Measurements from ENCODE around the gene CREBBP. TPM values are rescaled to one million over a fixed set of nuclear protein-coding genes. Genes with fewer than 3 reads are reported as not detected.

Gene CREBBP
- polyA plus RNA-seq, 1 donor (not counting 4 experiments of a cell fraction or from before 2014, with no cell fraction given) = 5.0 TPM

- Histone ChIP-seq H3K27me3 (ENCODE audit: control insufficient read depth, extremely low read depth, insufficient read depth, low read length) (no peaks in the 10 kb centered on the region), H3K4me1 (ENCODE audit: control insufficient read depth, extremely low read depth, insufficient read depth, low read length) (no peaks in the 10 kb centered on the region), H4K20me1 (ENCODE audit: control insufficient read depth, extremely low read depth, insufficient read depth, low read length) (no peaks in the 10 kb centered on the region), H3K36me3 (ENCODE audit: control insufficient read depth in 2 of 2, extremely low read depth in 1 of 2, insufficient read depth in 2 of 2, low read length in 2 of 2) (peaks cover 11 to 20% of the 10 kb centered on the region in 2 experiments), H3K79me2 (ENCODE audit: control insufficient read depth, insufficient read depth, low read length) (peaks cover 3% of the 10 kb centered on the region), H2AFZ (ENCODE audit: control insufficient read depth, low read length) (no peak overlapping the region), H3K4me3 (ENCODE audit: control insufficient read depth in 2 of 3, extremely low read depth in 1 of 3, insufficient read depth in 2 of 3, low read depth in 1 of 3, low read length in 3 of 3) (no peak overlapping the region), H3K27ac (ENCODE audit: control insufficient read depth, insufficient read depth, low read length) (no peak overlapping the region), H3K4me2 (ENCODE audit: control insufficient read depth, extremely low read depth, insufficient read depth, low read depth, low read length) (no peak overlapping the region), H3K9me3 (ENCODE audit: control insufficient read depth, low read depth, low read length) (no peaks in the 10 kb centered on the region), H3K9ac (ENCODE audit: control insufficient read depth, extremely low read depth, insufficient read depth, low read length) (no peak overlapping the region), H3K9me1 (ENCODE audit: control insufficient read depth, extremely low read depth, insufficient read depth, low read length) (no peaks in the 10 kb centered on the region)
- DNase-seq (ENCODE audit: low read depth, low spot score) = no peak
- TF ChIP-seq EZH2 (IDR thresholded peaks at IDR 0.05; ENCODE audit: low read length) = no peak
- TF ChIP-seq CTCF (optimal IDR thresholded peaks at IDR 0.05 in 1 of 3, IDR thresholded peaks at IDR 0.05 in 1 of 3, conservative IDR thresholded peaks at IDR 0.05 in 1 of 3; ENCODE audit: extremely low read depth in 1 of 3, insufficient read depth in 2 of 3, low read length in 3 of 3) = peak in 1 of 3 experiments; percentile 46
- peak; percentile 36 for FAIRE-seq
- dilution Hi-C loops (cut with MboI; ENCODE audit: extremely low pct_ligation_motif_present, low sequenced_read_pairs) = no loop called here
These were observed 99.9 kb downstream of the CREBBP start for GRCh38 chr16:3780570-3780969.

- Histone ChIP-seq H3K4me1 (ENCODE audit: control insufficient read depth, extremely low read depth, insufficient read depth, low read length) (no peaks in the 10 kb centered on the region), H3K9me1 (ENCODE audit: control insufficient read depth, extremely low read depth, insufficient read depth, low read length) (no peaks in the 10 kb centered on the region), H3K4me2 (ENCODE audit: control insufficient read depth, extremely low read depth, insufficient read depth, low read depth, low read length) (no peak overlapping the region), H3K79me2 (ENCODE audit: control insufficient read depth, insufficient read depth, low read length) (no peaks in the 10 kb centered on the region), H3K4me3 (ENCODE audit: control insufficient read depth in 2 of 3, extremely low read depth in 1 of 3, insufficient read depth in 2 of 3, low read depth in 1 of 3, low read length in 3 of 3) (no peak overlapping the region), H2AFZ (ENCODE audit: control insufficient read depth, low read length) (no peak overlapping the region), H4K20me1 (ENCODE audit: control insufficient read depth, extremely low read depth, insufficient read depth, low read length) (no peaks in the 10 kb centered on the region), H3K9ac (ENCODE audit: control insufficient read depth, extremely low read depth, insufficient read depth, low read length) (no peak overlapping the region), H3K27me3 (ENCODE audit: control insufficient read depth, extremely low read depth, insufficient read depth, low read length) (no peaks in the 10 kb centered on the region), H3K27ac (ENCODE audit: control insufficient read depth, insufficient read depth, low read length) (no peak overlapping the region), H3K36me3 (ENCODE audit: control insufficient read depth in 2 of 2, extremely low read depth in 1 of 2, insufficient read depth in 2 of 2, low read length in 2 of 2) (peaks cover 20 to 29% of the 10 kb centered on the region in 2 experiments), H3K9me3 (ENCODE audit: control insufficient read depth, low read depth, low read length) (no peaks in the 10 kb centered on the region)
- DNase-seq (ENCODE audit: low read depth, low spot score) (no peak), FAIRE-seq (no peak)
- TF ChIP-seq EZH2 (IDR thresholded peaks at IDR 0.05; ENCODE audit: low read length) (no peak), CTCF (optimal IDR thresholded peaks at IDR 0.05 in 1 of 3, IDR thresholded peaks at IDR 0.05 in 1 of 3, conservative IDR thresholded peaks at IDR 0.05 in 1 of 3; ENCODE audit: extremely low read depth in 1 of 3, insufficient read depth in 2 of 3, low read length in 3 of 3) (no peak)
- dilution Hi-C loops (cut with MboI; ENCODE audit: extremely low pct_ligation_motif_present, low sequenced_read_pairs) = no loop called here
These were observed 104.2 kb downstream of the CREBBP start for GRCh38 chr16:3776316-3776715.
